ENCODE results near the gene MAP3K4. TPM values are rescaled to one million over a fixed set of nuclear protein-coding genes. Genes with fewer than 3 reads are reported as not detected.

MAP3K4 gene
- polyA plus RNA-seq, 1 donor from 2014 or later = 31.0 TPM

GRCh38 chr6:161001421-161001820, 9.9 kb downstream of the MAP3K4 start:
- Histone ChIP-seq H3F3A (ENCODE audit: insufficient read depth, low read length, poor library complexity, severe bottlenecking) (no peaks in the 10 kb centered on the region), H3K27ac (ENCODE audit: low read length) (no peak overlapping the region), H3K79me2 (replicated peaks; ENCODE audit: insufficient read depth, low read length) (peaks cover 47% of the 10 kb centered on the region), H3K9ac (ENCODE audit: low read length) (no peak overlapping the region), H3K9me2 (ENCODE audit: insufficient read depth, low read length) (no peaks in the 10 kb centered on the region), H3K36me3 (ENCODE audit: insufficient read depth, low read length) (no peaks in the 10 kb centered on the region), H3K4me2 (ENCODE audit: low read length) (no peak overlapping the region), H2AFZ (ENCODE audit: low read depth, low read length) (no peak overlapping the region), H3K4me3 (ENCODE audit: low read length) (no peak overlapping the region), H3K9me3 (ENCODE audit: low read length) (no peaks in the 10 kb centered on the region), H4K20me1 (ENCODE audit: insufficient read depth) (no peaks in the 10 kb centered on the region), H3K27me3 (ENCODE audit: insufficient read depth, low read depth, low read length) (no peaks in the 10 kb centered on the region)
- TF ChIP-seq MXI1 (conservative IDR thresholded peaks at IDR 0.05; ENCODE audit: poor library complexity, severe bottlenecking) (no peak), POLR2AphosphoS5 (IDR thresholded peaks at IDR 0.05) (no peak), REST (IDR thresholded peaks at IDR 0.05; ENCODE audit: borderline replicate concordance) (no peak), EZH2 (IDR thresholded peaks at IDR 0.05; ENCODE audit: borderline replicate concordance, insufficient read depth, low read length, poor library complexity, severe bottlenecking) (no peak), CTCF (IDR thresholded peaks at IDR 0.05; ENCODE audit: poor library complexity, severe bottlenecking) (no peak), SMC3 (conservative IDR thresholded peaks at IDR 0.05; ENCODE audit: poor library complexity) (no peak), TAF1 (IDR thresholded peaks at IDR 0.05; ENCODE audit: low read depth) (no peak), EP300 (conservative IDR thresholded peaks at IDR 0.05; ENCODE audit: poor library complexity, severe bottlenecking) (no peak), RAD21 (conservative IDR thresholded peaks at IDR 0.05) (no peak)

- no peaks in the 10 kb centered on the region for H3K27me3 ChIP-seq (ENCODE audit: insufficient read depth, low read depth, low read length)
- no peak overlapping the region for H3K4me2 ChIP-seq (ENCODE audit: low read length)
- no peak overlapping the region for H2AFZ ChIP-seq (ENCODE audit: low read depth, low read length)
- H3K36me3 ChIP-seq (ENCODE audit: insufficient read depth, low read length) = no peaks in the 10 kb centered on the region
- H3K79me2 ChIP-seq (replicated peaks; ENCODE audit: insufficient read depth, low read length) = peaks cover 40% of the 10 kb centered on the region
- H3F3A ChIP-seq (ENCODE audit: insufficient read depth, low read length, poor library complexity, severe bottlenecking) = no peaks in the 10 kb centered on the region
- no peaks in the 10 kb centered on the region for H3K9me2 ChIP-seq (ENCODE audit: insufficient read depth, low read length)
- TF ChIP-seq SMC3 (conservative IDR thresholded peaks at IDR 0.05; ENCODE audit: poor library complexity) (no peak), MXI1 (conservative IDR thresholded peaks at IDR 0.05; ENCODE audit: poor library complexity, severe bottlenecking) (no peak), EP300 (conservative IDR thresholded peaks at IDR 0.05; ENCODE audit: poor library complexity, severe bottlenecking) (no peak), EZH2 (IDR thresholded peaks at IDR 0.05; ENCODE audit: borderline replicate concordance, insufficient read depth, low read length, poor library complexity, severe bottlenecking) (no peak), REST (IDR thresholded peaks at IDR 0.05; ENCODE audit: borderline replicate concordance) (no peak), TAF1 (IDR thresholded peaks at IDR 0.05; ENCODE audit: low read depth) (no peak), CTCF (IDR thresholded peaks at IDR 0.05; ENCODE audit: poor library complexity, severe bottlenecking) (no peak), POLR2AphosphoS5 (IDR thresholded peaks at IDR 0.05) (no peak), RAD21 (conservative IDR thresholded peaks at IDR 0.05) (no peak)
- no peak overlapping the region for H3K4me3 ChIP-seq (ENCODE audit: low read length)
- no peaks in the 10 kb centered on the region for H4K20me1 ChIP-seq (ENCODE audit: insufficient read depth)
- no peak overlapping the region for H3K27ac ChIP-seq (ENCODE audit: low read length)
- no peaks in the 10 kb centered on the region for H3K9me3 ChIP-seq (ENCODE audit: low read length)
- no peak overlapping the region for H3K9ac ChIP-seq (ENCODE audit: low read length)
Observed at GRCh38 chr6:161003336-161003735, 11.8 kb downstream of the MAP3K4 start.
